SK-N-SH (cell line): ENCODE measurements around the gene OSBPL5.

Source experiments
- ELF1 ChIP-seq: IDR thresholded peaks from 2 replicates; pipeline ENCODE4 v1.4.0; 2012
- EP300 ChIP-seq, 2 experiments: IDR thresholded peaks; 2 replicates each; pipeline versions ENCODE4 v1.4.0 to v1.6.1; 2012; ENCODE audit warnings: borderline replicate concordance in 1 of 2, low read depth in 1 of 2, low read length in 1 of 2
- GABPA ChIP-seq: IDR thresholded peaks from 2 replicates; pipeline ENCODE4 v1.4.0; 2012; ENCODE audit warnings: low read depth, mild to moderate bottlenecking
- JUND ChIP-seq: IDR thresholded peaks from 2 replicates; pipeline ENCODE4 v1.4.0; 2012
- NFIC ChIP-seq: IDR thresholded peaks from 2 replicates; pipeline ENCODE4 v1.4.0; 2012; ENCODE audit warnings: borderline replicate concordance
- POLR2AphosphoS5 ChIP-seq: IDR thresholded peaks from 2 replicates; pipeline ENCODE4 v1.6.1; 2012; ENCODE audit warnings: low read depth, low read length
- RAD21 ChIP-seq: IDR thresholded peaks from 2 replicates; pipeline ENCODE4 v1.6.1; 2012; ENCODE audit warnings: mild to moderate bottlenecking, low read length
- TAF1 ChIP-seq: IDR thresholded peaks from 2 replicates; pipeline ENCODE4 v1.6.1; 2012; ENCODE audit warnings: low read depth, mild to moderate bottlenecking, low read length, moderate library complexity, borderline replicate concordance
- TCF12 ChIP-seq: IDR thresholded peaks from 2 replicates; pipeline ENCODE4 v1.4.0; 2012
- TEAD4 ChIP-seq: IDR thresholded peaks from 2 replicates; pipeline ENCODE4 v1.4.0; 2012; ENCODE audit warnings: mild to moderate bottlenecking, borderline replicate concordance; ENCODE audit not compliant: insufficient read depth
- YY1 ChIP-seq: IDR thresholded peaks from 2 replicates; pipeline ENCODE4 v1.4.0; 2012; ENCODE audit warnings: low read depth, mild to moderate bottlenecking
- TF ChIP-seq, protein P1 (sequence below): fragments of 200-600 bp; sonication (generic); IDR thresholded peaks from 2 replicates; pipeline ENCODE4 v1.6.1; 2017; ENCODE audit warnings: antibody characterized with exemption, mild to moderate bottlenecking, moderate library complexity
- TF ChIP-seq, protein P2 (sequence below): IDR thresholded peaks from 2 replicates; pipeline ENCODE4 v1.6.1; 2012; ENCODE audit warnings: mild to moderate bottlenecking, low read depth, low read length, moderate library complexity
- TF ChIP-seq, protein P3 (sequence below): fragments of 150-350 bp; IDR thresholded peaks from 2 replicates; pipeline ENCODE4 v1.6.1; 2017; ENCODE audit warnings: antibody characterized with exemption, low read length, low read depth, borderline replicate concordance

DNA sequence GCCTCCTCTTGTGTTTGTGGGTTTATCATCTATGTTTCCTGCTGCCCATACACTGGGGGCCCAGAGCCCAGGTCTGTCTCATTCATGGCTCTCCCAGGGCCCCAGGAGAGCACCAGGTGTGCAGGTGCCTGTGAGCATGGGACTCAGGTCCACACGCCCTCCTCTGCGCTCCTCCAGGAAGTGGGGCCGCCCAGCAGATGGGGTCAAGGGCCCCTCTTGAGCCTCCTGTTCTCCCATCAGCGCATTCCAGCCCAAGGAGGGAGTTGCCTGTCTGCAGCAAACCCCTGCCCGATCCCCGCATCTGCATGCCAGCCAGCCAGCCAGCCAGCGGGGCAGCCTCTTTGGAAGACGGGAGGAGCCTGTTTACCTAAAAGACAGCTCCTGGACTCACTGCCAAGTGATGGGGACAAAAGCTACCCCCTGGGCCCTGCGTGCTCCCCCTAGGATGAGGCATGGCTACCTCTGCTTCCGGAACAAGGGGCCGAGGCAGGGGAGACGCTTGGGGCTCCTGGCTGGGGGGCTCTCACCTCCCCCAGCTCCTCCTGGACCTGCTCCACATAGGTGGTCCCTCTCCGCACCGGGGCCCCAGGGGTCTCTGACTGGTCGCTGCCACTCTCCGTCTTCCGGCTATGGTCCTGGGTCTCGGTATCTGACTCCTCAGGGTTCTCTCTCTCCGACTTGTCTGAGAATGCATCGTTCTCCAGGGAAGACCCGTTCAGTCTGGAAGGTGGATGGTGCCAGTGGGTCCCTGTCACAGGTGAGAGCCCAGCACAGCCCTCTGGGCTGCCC, 58.2 kb downstream of the OSBPL5 start:
- no peak for TF ChIP-seq JUND
- no peak for TF ChIP-seq YY1
- no peak for TF ChIP-seq TCF12
- TF ChIP-seq TAF1: no peak
- TF ChIP-seq, protein P1, sequence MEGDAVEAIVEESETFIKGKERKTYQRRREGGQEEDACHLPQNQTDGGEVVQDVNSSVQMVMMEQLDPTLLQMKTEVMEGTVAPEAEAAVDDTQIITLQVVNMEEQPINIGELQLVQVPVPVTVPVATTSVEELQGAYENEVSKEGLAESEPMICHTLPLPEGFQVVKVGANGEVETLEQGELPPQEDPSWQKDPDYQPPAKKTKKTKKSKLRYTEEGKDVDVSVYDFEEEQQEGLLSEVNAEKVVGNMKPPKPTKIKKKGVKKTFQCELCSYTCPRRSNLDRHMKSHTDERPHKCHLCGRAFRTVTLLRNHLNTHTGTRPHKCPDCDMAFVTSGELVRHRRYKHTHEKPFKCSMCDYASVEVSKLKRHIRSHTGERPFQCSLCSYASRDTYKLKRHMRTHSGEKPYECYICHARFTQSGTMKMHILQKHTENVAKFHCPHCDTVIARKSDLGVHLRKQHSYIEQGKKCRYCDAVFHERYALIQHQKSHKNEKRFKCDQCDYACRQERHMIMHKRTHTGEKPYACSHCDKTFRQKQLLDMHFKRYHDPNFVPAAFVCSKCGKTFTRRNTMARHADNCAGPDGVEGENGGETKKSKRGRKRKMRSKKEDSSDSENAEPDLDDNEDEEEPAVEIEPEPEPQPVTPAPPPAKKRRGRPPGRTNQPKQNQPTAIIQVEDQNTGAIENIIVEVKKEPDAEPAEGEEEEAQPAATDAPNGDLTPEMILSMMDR: no peak
- no peak for TF ChIP-seq EP300 (IDR thresholded peaks at IDR 0.05; ENCODE audit: borderline replicate concordance in 1 of 2, low read depth in 1 of 2, low read length in 1 of 2)
- TF ChIP-seq, protein P2, sequence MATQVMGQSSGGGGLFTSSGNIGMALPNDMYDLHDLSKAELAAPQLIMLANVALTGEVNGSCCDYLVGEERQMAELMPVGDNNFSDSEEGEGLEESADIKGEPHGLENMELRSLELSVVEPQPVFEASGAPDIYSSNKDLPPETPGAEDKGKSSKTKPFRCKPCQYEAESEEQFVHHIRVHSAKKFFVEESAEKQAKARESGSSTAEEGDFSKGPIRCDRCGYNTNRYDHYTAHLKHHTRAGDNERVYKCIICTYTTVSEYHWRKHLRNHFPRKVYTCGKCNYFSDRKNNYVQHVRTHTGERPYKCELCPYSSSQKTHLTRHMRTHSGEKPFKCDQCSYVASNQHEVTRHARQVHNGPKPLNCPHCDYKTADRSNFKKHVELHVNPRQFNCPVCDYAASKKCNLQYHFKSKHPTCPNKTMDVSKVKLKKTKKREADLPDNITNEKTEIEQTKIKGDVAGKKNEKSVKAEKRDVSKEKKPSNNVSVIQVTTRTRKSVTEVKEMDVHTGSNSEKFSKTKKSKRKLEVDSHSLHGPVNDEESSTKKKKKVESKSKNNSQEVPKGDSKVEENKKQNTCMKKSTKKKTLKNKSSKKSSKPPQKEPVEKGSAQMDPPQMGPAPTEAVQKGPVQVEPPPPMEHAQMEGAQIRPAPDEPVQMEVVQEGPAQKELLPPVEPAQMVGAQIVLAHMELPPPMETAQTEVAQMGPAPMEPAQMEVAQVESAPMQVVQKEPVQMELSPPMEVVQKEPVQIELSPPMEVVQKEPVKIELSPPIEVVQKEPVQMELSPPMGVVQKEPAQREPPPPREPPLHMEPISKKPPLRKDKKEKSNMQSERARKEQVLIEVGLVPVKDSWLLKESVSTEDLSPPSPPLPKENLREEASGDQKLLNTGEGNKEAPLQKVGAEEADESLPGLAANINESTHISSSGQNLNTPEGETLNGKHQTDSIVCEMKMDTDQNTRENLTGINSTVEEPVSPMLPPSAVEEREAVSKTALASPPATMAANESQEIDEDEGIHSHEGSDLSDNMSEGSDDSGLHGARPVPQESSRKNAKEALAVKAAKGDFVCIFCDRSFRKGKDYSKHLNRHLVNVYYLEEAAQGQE: no peak
- no peak for TF ChIP-seq GABPA
- TF ChIP-seq NFIC: no peak
- TF ChIP-seq, protein P3, sequence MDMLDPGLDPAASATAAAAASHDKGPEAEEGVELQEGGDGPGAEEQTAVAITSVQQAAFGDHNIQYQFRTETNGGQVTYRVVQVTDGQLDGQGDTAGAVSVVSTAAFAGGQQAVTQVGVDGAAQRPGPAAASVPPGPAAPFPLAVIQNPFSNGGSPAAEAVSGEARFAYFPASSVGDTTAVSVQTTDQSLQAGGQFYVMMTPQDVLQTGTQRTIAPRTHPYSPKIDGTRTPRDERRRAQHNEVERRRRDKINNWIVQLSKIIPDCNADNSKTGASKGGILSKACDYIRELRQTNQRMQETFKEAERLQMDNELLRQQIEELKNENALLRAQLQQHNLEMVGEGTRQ: no peak
- no peak for TF ChIP-seq ELF1
- TF ChIP-seq RAD21: no peak
- TF ChIP-seq TEAD4: no peak
- no peak for TF ChIP-seq POLR2AphosphoS5
